22Rv1 (cell line): ENCODE measurements around the gene C16orf87.
A peak's percentile ranks its signal among the peaks of the same experiment; 100 is the strongest.

Source experiments
- H3K27ac ChIP-seq: fragments of 450-650 bp; 2 replicates; pipeline ENCODE4 v1.5.1; 2017
- ZFX ChIP-seq: fragments of 450-650 bp; IDR thresholded peaks from 2 replicates; pipeline ENCODE4 v1.6.1; 2017; ENCODE audit warnings: antibody characterized with exemption, borderline replicate concordance
- TF ChIP-seq, protein P1 (sequence below): fragments of 450-650 bp; IDR thresholded peaks from 2 replicates; pipeline ENCODE4 v1.5.1; 2017; ENCODE audit warnings: mild to moderate bottlenecking

C16orf87 gene

GRCh38 chr16:46796764-46797269 lies 34.2 kb downstream of the C16orf87 start:
- TF ChIP-seq, protein P1, sequence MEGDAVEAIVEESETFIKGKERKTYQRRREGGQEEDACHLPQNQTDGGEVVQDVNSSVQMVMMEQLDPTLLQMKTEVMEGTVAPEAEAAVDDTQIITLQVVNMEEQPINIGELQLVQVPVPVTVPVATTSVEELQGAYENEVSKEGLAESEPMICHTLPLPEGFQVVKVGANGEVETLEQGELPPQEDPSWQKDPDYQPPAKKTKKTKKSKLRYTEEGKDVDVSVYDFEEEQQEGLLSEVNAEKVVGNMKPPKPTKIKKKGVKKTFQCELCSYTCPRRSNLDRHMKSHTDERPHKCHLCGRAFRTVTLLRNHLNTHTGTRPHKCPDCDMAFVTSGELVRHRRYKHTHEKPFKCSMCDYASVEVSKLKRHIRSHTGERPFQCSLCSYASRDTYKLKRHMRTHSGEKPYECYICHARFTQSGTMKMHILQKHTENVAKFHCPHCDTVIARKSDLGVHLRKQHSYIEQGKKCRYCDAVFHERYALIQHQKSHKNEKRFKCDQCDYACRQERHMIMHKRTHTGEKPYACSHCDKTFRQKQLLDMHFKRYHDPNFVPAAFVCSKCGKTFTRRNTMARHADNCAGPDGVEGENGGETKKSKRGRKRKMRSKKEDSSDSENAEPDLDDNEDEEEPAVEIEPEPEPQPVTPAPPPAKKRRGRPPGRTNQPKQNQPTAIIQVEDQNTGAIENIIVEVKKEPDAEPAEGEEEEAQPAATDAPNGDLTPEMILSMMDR, result no peak
- no peak for TF ChIP-seq ZFX
- H3K27ac ChIP-seq, result no peak overlapping the region

DNA sequence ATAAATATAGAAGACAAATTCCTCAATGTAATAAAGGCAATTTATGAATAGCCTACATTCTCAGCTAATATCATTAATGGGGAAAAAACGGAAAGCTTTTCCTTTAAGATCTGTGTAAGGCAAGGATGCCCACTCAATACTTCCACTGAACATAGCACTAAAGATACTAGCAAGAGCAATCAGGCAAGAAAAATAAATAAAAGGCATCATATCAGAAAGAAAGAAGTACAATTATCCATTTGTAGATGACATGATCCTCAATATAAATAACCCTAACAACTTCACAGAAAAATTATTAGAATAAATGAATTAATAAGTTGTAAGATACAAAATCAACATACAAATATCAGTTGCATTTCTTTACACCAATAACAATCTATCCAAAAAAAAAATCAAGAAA lies 37.1 kb downstream of the C16orf87 start:
- no peak overlapping the region for H3K27ac ChIP-seq
- TF ChIP-seq, protein P1, result no peak
- TF ChIP-seq ZFX, result no peak

DNA sequence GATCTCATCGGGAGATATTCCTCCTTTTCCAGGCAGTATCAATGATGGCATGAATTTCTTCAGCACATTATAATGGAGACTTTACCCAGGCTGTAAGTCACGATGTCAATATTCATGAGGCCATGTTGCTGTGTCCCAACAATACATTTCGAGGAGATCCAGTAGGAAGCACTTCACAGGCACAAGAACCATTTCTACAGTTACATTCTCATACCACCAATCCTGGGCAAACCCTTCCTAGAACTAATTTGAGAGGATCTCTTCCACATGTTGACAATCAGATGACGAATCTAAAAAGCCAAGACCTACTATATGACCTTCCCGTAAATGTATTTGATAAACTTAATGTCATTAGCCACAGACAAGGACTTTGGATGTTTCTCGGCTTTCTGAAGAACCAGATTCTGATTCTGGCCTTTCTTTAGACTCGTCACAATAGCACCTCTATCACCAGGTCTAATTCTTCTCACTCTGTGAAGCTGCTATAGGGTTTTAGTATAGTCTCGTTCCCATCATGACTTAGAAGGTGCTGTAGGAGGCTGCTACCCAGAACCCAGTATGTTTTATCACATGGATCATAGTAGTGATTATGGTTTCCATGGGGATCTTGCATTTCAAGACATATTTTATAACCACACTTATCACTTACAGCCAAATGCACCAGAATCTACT lies 40.2 kb downstream of the C16orf87 start:
- peak overlapping the region; percentile 80; the same call in 1 of the 2 replicates for H3K27ac ChIP-seq
- TF ChIP-seq, protein P1, result no peak
- TF ChIP-seq ZFX, result no peak

DNA sequence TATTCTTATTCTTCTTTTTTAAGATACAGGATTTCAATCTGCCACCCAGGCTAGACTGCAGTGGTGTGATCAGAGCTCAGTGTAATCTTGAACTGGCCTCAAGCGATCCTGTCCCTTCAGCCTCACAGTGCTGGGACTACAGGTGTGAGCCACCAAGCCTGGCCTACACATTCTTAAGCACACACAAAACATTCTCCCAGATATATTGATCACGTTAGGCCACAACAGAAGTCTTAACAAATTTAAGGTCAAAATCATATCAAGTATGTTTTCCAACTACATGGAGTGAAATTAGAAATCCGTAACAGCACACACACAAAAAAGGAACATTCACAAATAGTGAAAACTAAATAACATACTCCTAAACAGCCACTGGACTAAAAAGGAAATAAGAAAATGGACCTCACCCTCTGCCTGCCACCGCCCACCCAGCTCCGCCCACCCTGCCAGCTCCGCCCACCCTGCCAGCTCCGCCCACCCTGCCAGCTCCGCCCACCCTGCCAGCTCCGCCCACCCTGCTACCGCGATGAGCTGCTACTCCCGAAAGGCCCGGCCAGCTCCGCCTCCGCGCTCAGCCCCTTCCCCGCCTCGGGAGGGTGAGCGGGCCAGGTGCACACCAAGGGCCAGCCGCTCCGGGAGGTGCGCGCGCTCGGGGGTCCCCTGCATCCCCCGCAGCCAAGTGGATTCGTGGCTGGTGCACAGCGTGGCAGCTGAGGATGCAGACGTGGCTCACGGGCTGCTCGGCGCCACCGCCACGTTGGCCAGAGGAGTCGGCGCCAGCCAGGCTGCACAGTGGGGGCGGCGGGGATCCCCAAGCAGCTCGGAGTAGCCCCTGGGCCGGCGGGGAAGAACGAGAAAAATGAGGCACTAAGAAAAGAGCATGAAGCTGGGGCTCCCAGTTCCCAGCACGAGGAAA lies 41.2 kb downstream of the C16orf87 start:
- TF ChIP-seq ZFX, result no peak
- TF ChIP-seq, protein P1, result no peak
- H3K27ac ChIP-seq, result peak overlapping the region; percentile 80

GRCh38 chr16:46788891-46789474 lies 42.0 kb downstream of the C16orf87 start:
- no peak for TF ChIP-seq ZFX
- TF ChIP-seq, protein P1, result no peak
- H3K27ac ChIP-seq, result peak overlapping the region; percentile 80

GRCh38 chr16:46787909-46788308 lies 43.1 kb downstream of the C16orf87 start:
- TF ChIP-seq, protein P1, result no peak
- no peak for TF ChIP-seq ZFX
- H3K27ac ChIP-seq, result no peak overlapping the region
